Measurements from ENCODE around the gene ZNF326.

The ZNF326 gene

GRCh38 chr1:90074970-90075391, 80.1 kb downstream of the ZNF326 start:
- no peak for DNase-seq (ENCODE audit: low read depth)

DNA sequence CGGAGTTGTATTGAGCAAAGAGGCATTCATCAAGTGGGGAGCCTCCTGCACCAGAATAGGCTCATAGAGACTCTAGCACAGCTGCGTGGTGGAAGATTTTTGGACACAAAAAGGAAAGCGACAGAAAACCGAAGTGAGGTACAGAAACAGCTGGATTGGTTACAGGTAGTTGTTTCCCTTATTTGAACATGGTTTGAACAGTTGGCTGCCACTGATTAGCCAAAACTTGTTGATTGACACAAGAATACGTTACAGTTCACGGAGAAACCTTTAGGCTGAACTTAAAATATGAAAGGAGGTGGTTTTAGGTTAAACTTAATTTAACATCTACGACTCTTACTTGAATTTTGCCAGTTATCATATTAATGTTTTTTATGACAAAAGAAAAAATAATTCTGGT, 89.1 kb downstream of the ZNF326 start:
- DNase-seq (ENCODE audit: low read depth), result no peak
